ENCODE results near the gene NEUROG1. TPM values are rescaled to one million over a fixed set of nuclear protein-coding genes. Genes with fewer than 3 reads are reported as not detected.
A peak's percentile ranks its signal among the peaks of the same experiment; 100 is the strongest.

Gene NEUROG1
- total RNA-seq, 1 donor from 2014 or later = not detected

GRCh38 chr5:135561266-135561665, 25.5 kb upstream of the NEUROG1 start:
- TF ChIP-seq CTCF (IDR thresholded peaks at IDR 0.05; ENCODE audit: borderline replicate concordance) = no peak
- no peaks in the 10 kb centered on the region for H3K36me3 ChIP-seq
- DNase-seq = no peak
- no peaks in the 10 kb centered on the region for H3K9me3 ChIP-seq (replicated peaks)
- H3K4me1 ChIP-seq = no peaks in the 10 kb centered on the region
- no peak overlapping the region for H3K27ac ChIP-seq (replicated peaks)
- intact Hi-C loops (cut with micrococcal nuclease) = loop anchor here (5.0 kb wide), 1 partner anchor 271 kb away; the partner anchor contains the start of gene SLC25A48
- H3K4me3 ChIP-seq = no peak overlapping the region
- H3K27me3 ChIP-seq (ENCODE audit: low read depth) = peaks cover 61% of the 10 kb centered on the region

DNA sequence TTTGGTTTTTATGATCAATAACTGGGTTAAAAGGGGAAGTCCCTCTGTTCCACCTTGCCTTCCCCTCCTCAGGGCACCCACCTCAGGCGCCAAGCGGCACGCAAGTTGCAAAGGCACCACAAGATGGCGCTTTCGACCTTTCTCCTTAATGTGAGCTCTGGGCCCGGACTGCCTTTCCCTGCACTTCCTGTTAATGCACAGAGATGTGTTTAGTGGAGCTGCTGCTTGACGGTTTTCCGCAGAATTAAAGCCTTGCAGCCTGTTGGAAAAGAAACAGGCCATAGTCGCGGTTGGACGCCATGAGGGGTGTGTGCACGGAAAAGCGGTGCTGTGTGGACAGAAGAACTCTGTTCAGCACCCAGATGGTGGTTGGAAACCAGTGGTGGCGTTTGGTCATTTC, 25.1 kb upstream of the NEUROG1 start:
- DNase-seq = peak; percentile 66
- Histone ChIP-seq H3K27ac (replicated peaks) (no peak overlapping the region), H3K9me3 (replicated peaks) (no peaks in the 10 kb centered on the region), H3K36me3 (no peaks in the 10 kb centered on the region), H3K4me1 (no peaks in the 10 kb centered on the region), H3K27me3 (ENCODE audit: low read depth) (peaks cover 63% of the 10 kb centered on the region), H3K4me3 (no peak overlapping the region)
- intact Hi-C loops (cut with micrococcal nuclease) = loop anchor here (5.0 kb wide), 1 partner anchor 271 kb away; the partner anchor contains the start of gene SLC25A48
- TF ChIP-seq CTCF (IDR thresholded peaks at IDR 0.05; ENCODE audit: borderline replicate concordance) = peak; percentile 87

DNA sequence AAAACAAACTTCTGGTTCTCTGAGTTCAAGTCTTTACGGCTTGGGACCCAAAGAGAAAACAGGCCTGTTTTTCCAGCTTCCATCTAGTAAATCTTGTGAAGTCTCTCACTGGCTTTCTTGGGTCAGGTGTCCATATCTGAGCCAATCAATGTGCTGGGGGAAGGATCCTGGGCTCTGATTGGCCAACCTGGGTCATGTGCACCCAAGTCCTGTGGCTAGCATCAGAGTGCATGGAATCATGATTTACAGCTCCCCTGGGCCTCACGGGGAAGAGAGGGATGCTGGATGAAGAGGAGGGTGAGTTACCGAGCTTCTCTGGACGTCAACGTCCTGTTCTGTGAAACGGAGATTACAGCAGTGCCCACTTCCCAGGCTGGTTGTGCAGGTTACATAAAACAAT, 23.6 kb upstream of the NEUROG1 start:
- Histone ChIP-seq H3K9me3 (replicated peaks) (no peaks in the 10 kb centered on the region), H3K27ac (replicated peaks) (no peak overlapping the region), H3K4me1 (no peaks in the 10 kb centered on the region), H3K36me3 (no peaks in the 10 kb centered on the region), H3K27me3 (ENCODE audit: low read depth) (peaks cover 67% of the 10 kb centered on the region), H3K4me3 (no peak overlapping the region)
- DNase-seq = no peak
- no peak for TF ChIP-seq CTCF (IDR thresholded peaks at IDR 0.05; ENCODE audit: borderline replicate concordance)
- intact Hi-C loops (cut with micrococcal nuclease) = no loop called here

- no peak for DNase-seq
- Histone ChIP-seq H3K27ac (replicated peaks) (no peak overlapping the region), H3K9me3 (replicated peaks) (no peaks in the 10 kb centered on the region), H3K4me3 (no peak overlapping the region), H3K27me3 (ENCODE audit: low read depth) (peaks cover 80% of the 10 kb centered on the region), H3K36me3 (no peaks in the 10 kb centered on the region), H3K4me1 (no peaks in the 10 kb centered on the region)
- TF ChIP-seq CTCF (IDR thresholded peaks at IDR 0.05; ENCODE audit: borderline replicate concordance) = no peak
- intact Hi-C loops (cut with micrococcal nuclease) = no loop called here
These were observed 21.5 kb upstream of the NEUROG1 start for GRCh38 chr5:135557076-135557838.

GRCh38 chr5:135556620-135557019, 20.9 kb upstream of the NEUROG1 start:
- H3K9me3 ChIP-seq (replicated peaks) = no peaks in the 10 kb centered on the region
- intact Hi-C loops (cut with micrococcal nuclease) = no loop called here
- no peaks in the 10 kb centered on the region for H3K36me3 ChIP-seq
- H3K27me3 ChIP-seq (ENCODE audit: low read depth) = peaks cover 87% of the 10 kb centered on the region
- H3K27ac ChIP-seq (replicated peaks) = no peak overlapping the region
- no peak for TF ChIP-seq CTCF (IDR thresholded peaks at IDR 0.05; ENCODE audit: borderline replicate concordance)
- no peaks in the 10 kb centered on the region for H3K4me1 ChIP-seq
- DNase-seq = no peak
- H3K4me3 ChIP-seq = no peak overlapping the region

Data from left ventricle myocardium inferior (tissue), 1 donor.